H9 (cell line): ENCODE measurements around the gene RIOX2. TPM values are rescaled to one million over a fixed set of nuclear protein-coding genes. Genes with fewer than 3 reads are reported as not detected.

Source experiments
- DNase-seq: peaks from one replicate; pipeline ENCODE4 v3.0.0-alpha.2; 2017
- H2AFZ ChIP-seq: one replicate; pipeline ENCODE4 v1.6.1; 2013; ENCODE audit warnings: mild to moderate bottlenecking, low read length, control low read depth, moderate library complexity
- H2AK5ac ChIP-seq: 2 replicates; pipeline ENCODE4 v1.6.1; 2013; ENCODE audit warnings: low read length, control low read depth, mixed read lengths; ENCODE audit not compliant: insufficient read length
- H2BK120ac ChIP-seq: one replicate; pipeline ENCODE4 v1.6.1; 2013; ENCODE audit warnings: low read depth, mild to moderate bottlenecking, low read length, control low read depth, inconsistent platforms; ENCODE audit not compliant: poor library complexity, severe bottlenecking
- H2BK12ac ChIP-seq: 2 replicates; pipeline ENCODE4 v1.6.1; 2013; ENCODE audit warnings: low read length, control low read depth, mixed read lengths, low read depth; ENCODE audit not compliant: insufficient read length
- H2BK15ac ChIP-seq: 2 replicates; pipeline ENCODE4 v1.6.1; 2013; ENCODE audit warnings: low read depth, low read length, control low read depth
- H2BK20ac ChIP-seq: one replicate; pipeline ENCODE4 v1.6.1; 2013; ENCODE audit warnings: low read depth, mild to moderate bottlenecking, low read length, control low read depth, inconsistent platforms; ENCODE audit not compliant: poor library complexity, severe bottlenecking
- H2BK5ac ChIP-seq: 2 replicates; pipeline ENCODE4 v1.6.1; 2013; ENCODE audit warnings: low read length, control low read depth, mixed read lengths; ENCODE audit not compliant: insufficient read length
- H3K14ac ChIP-seq: 2 replicates; pipeline ENCODE4 v1.6.1; 2013; ENCODE audit warnings: low read length, control low read depth; ENCODE audit not compliant: insufficient read depth
- H3K18ac ChIP-seq: 2 replicates; pipeline ENCODE4 v1.6.1; 2013; ENCODE audit warnings: low read depth, mild to moderate bottlenecking, mixed read lengths, low read length, control low read depth; ENCODE audit not compliant: insufficient read length
- H3K23ac ChIP-seq: 2 replicates; pipeline ENCODE4 v1.6.1; 2013; ENCODE audit warnings: low read length, control low read depth, mixed read lengths, low read depth; ENCODE audit not compliant: insufficient read length
- H3K23me2 ChIP-seq: 2 replicates; pipeline ENCODE4 v1.6.1; 2013; ENCODE audit warnings: low read depth, mild to moderate bottlenecking, mixed read lengths, low read length, control low read depth; ENCODE audit not compliant: insufficient read length, poor library complexity, severe bottlenecking
- H3K27ac ChIP-seq: 2 replicates; pipeline ENCODE4 v1.5.1; 2013; ENCODE audit warnings: low read length, control low read depth, mixed read lengths, low read depth; ENCODE audit not compliant: insufficient read length
- H3K27me3 ChIP-seq: 2 replicates; pipeline ENCODE4 v1.6.1; 2013; ENCODE audit warnings: low read length, control low read depth, inconsistent platforms; ENCODE audit not compliant: insufficient read depth
- H3K4ac ChIP-seq: 2 replicates; pipeline ENCODE4 v1.6.1; 2013; ENCODE audit warnings: low read depth, mild to moderate bottlenecking, control low read depth, inconsistent platforms, low read length, moderate library complexity
- H3K4me1 ChIP-seq: 2 replicates; pipeline ENCODE4 v1.6.1; 2013; ENCODE audit warnings: low read length, control low read depth, inconsistent platforms; ENCODE audit not compliant: insufficient read depth
- H3K4me2 ChIP-seq: 2 replicates; pipeline ENCODE4 v1.6.1; 2013; ENCODE audit warnings: low read length, control low read depth, mixed read lengths; ENCODE audit not compliant: insufficient read length, insufficient read depth
- H3K56ac ChIP-seq: 2 replicates; pipeline ENCODE4 v1.6.1; 2013; ENCODE audit warnings: low read depth, mild to moderate bottlenecking, mixed read lengths, low read length, control low read depth; ENCODE audit not compliant: insufficient read length
- H3K79me1 ChIP-seq: 2 replicates; pipeline ENCODE4 v1.6.1; 2013; ENCODE audit warnings: low read depth, mild to moderate bottlenecking, moderate library complexity, low read length, control low read depth, inconsistent platforms; ENCODE audit not compliant: insufficient read depth, poor library complexity, severe bottlenecking
- H3K79me2 ChIP-seq: 2 replicates; pipeline ENCODE4 v1.6.1; 2013; ENCODE audit warnings: low read length, control low read depth, inconsistent platforms; ENCODE audit not compliant: insufficient read depth
- H3K9ac ChIP-seq: 2 replicates; pipeline ENCODE4 v1.6.1; 2013; ENCODE audit warnings: low read length, control low read depth, mixed read lengths; ENCODE audit not compliant: insufficient read length; ENCODE audit errors: extremely low read depth
- H3K9me3 ChIP-seq: one replicate; pipeline ENCODE4 v1.6.1; 2013; ENCODE audit warnings: low read depth, low read length, inconsistent platforms; ENCODE audit not compliant: control insufficient read depth
- H3T11ph ChIP-seq: one replicate; pipeline ENCODE4 v1.6.1; 2013; ENCODE audit warnings: mild to moderate bottlenecking, low read length, control low read depth, inconsistent platforms
- H4K20me1 ChIP-seq: one replicate; pipeline ENCODE4 v1.6.1; 2013; ENCODE audit not compliant: control insufficient read depth, insufficient read length, insufficient read depth
- H4K5ac ChIP-seq: 2 replicates; pipeline ENCODE4 v1.6.1; 2013; ENCODE audit warnings: low read depth, mild to moderate bottlenecking, mixed read lengths, low read length, control low read depth; ENCODE audit not compliant: insufficient read length
- H4K8ac ChIP-seq: replicated peaks from 2 replicates; pipeline ENCODE4 v1.6.1; 2013; ENCODE audit warnings: low read length, control low read depth, mixed read lengths, low read depth; ENCODE audit not compliant: insufficient read length
- H4K91ac ChIP-seq: 2 replicates; pipeline ENCODE4 v1.6.1; 2013; ENCODE audit warnings: low read depth, mild to moderate bottlenecking, moderate library complexity, mixed read lengths, low read length, control low read depth; ENCODE audit not compliant: insufficient read length
- H3K27ac Mint-ChIP-seq, 3 experiments: 2 replicates in 2 of 3; 3 replicates in 1 of 3; pipeline ENCODE4 v1.8.0; 2020 to 2021; ENCODE audit warnings: mixed read lengths in 3 of 3, mild to moderate bottlenecking in 1 of 3, moderate library complexity in 1 of 3
- H3K27me3 Mint-ChIP-seq: 2 replicates; pipeline ENCODE4 v1.8.0; 2021; ENCODE audit warnings: low read depth, mild to moderate bottlenecking, moderate library complexity, mixed read lengths
- H3K36me3 Mint-ChIP-seq, 3 experiments: 2 replicates in 2 of 3; 3 replicates in 1 of 3; pipeline ENCODE4 v1.8.0; 2020 to 2021; ENCODE audit warnings: low read depth in 3 of 3, mixed read lengths in 3 of 3; ENCODE audit not compliant: insufficient read depth in 1 of 3
- H3K4me1 Mint-ChIP-seq, 2 experiments: 2 replicates each; pipeline ENCODE4 v1.8.0; 2020; ENCODE audit warnings: mixed read lengths in 2 of 2
- H3K4me3 Mint-ChIP-seq, 2 experiments: 2 replicates in 1 of 2; 3 replicates in 1 of 2; pipeline ENCODE4 v1.8.0; 2020 to 2021; ENCODE audit warnings: mild to moderate bottlenecking in 2 of 2, mixed read lengths in 2 of 2, moderate library complexity in 1 of 2
- H3K9me3 Mint-ChIP-seq, 2 experiments: 2 replicates in 1 of 2; 3 replicates in 1 of 2; pipeline ENCODE4 v1.8.0; 2020; ENCODE audit warnings: mild to moderate bottlenecking in 2 of 2, mixed read lengths in 2 of 2, moderate library complexity in 1 of 2
- CTCF ChIP-seq: fragments of 200-600 bp; sonication (generic); conservative IDR thresholded peaks from 3 replicates; pipeline ENCODE4 v1.8.0; 2021; ENCODE audit warnings: antibody characterized with exemption, mild to moderate bottlenecking
- WGBS: extraction: QIAGEN DNeasy Blood & Tissue Kit; methylation state at CpG from one replicate; pipeline ENCODE4 v1.1.7; 2013; ENCODE audit warnings: missing lambda C conversion rate, low lambda C conversion rate, mixed read lengths; ENCODE audit not compliant: insufficient read length; ENCODE audit errors: extremely low coverage; 5-methylcytosine and 5-hydroxymethylcytosine counted together
- total RNA-seq: library from RNA; stranded (reverse); gene quantifications from 2 replicates; pipeline ENCODE4 v1.2.1, GENCODE V29; 2021

RIOX2 gene
- total RNA-seq, 1 experiment from 2014 or later: 15.5 TPM

GRCh38 chr3:97901313-97902248, 70.7 kb downstream of the RIOX2 start:
- no CpG with 5 or more reads among the region's 4 CpGs for WGBS
- H3K9me3 Mint-ChIP-seq: no peaks in the 10 kb centered on the region

More at GRCh38 chr3:97901313-97902248, 70.7 kb downstream of the RIOX2 start:
- Histone ChIP-seq H2BK20ac (no peak overlapping the region), H2AFZ (no peak overlapping the region), H4K8ac (no peak overlapping the region), H3K79me2 (no peaks in the 10 kb centered on the region), H3K18ac (no peak overlapping the region), H3K4me1 (no peaks in the 10 kb centered on the region; the same call in 1 of the 2 replicates), H4K91ac (no peak overlapping the region), H2AK5ac (no peak overlapping the region), H4K5ac (no peak overlapping the region), H2BK12ac (no peak overlapping the region), H2BK120ac (no peak overlapping the region), H3T11ph (no peak overlapping the region), H3K4ac (no peak overlapping the region), H3K23ac (no peak overlapping the region), H2BK15ac (no peak overlapping the region), H3K14ac (no peak overlapping the region), H3K4me2 (no peak overlapping the region), H4K20me1 (no peaks in the 10 kb centered on the region), H3K23me2 (no peaks in the 10 kb centered on the region), H3K56ac (no peak overlapping the region), H3K27ac (no peak overlapping the region), H2BK5ac (no peak overlapping the region), H3K27me3 (no peaks in the 10 kb centered on the region), H3K9ac (no peak overlapping the region), H3K9me3 (no peaks in the 10 kb centered on the region), H3K79me1 (no peaks in the 10 kb centered on the region)
- TF ChIP-seq CTCF: no peak
- Mint-ChIP-seq H3K27me3 (no peaks in the 10 kb centered on the region), H3K36me3 (peaks cover 0 to 4% (median 0%) of the 10 kb centered on the region in 3 experiments; a peak in 2 of 7 replicates), H3K27ac (no peak overlapping the region; a peak in 3 of 7 replicates), H3K4me3 (no peak overlapping the region), H3K4me1 (peaks cover 8 to 10% of the 10 kb centered on the region in 2 experiments)
- DNase-seq: no peak
